Thyroid gland (tissue), 4 donors: Measurements from ENCODE around the gene METTL18. TPM values are rescaled to one million over a fixed set of nuclear protein-coding genes. Genes with fewer than 3 reads are reported as not detected.

Experiments used
- DNase-seq, 2 donors: peaks; one replicate each; pipeline ENCODE4 v3.0.0-alpha.2; 2019
- H3K27ac ChIP-seq, 3 donors: fragments of 200-600 bp; sonication (generic); 1 replicate in 2 of 3; 2 replicates in 1 of 3; pipeline ENCODE4 v1.5.1; 2016 to 2019; ENCODE audit warnings: mild to moderate bottlenecking in 1 of 3, moderate library complexity in 1 of 3
- H3K27me3 ChIP-seq: fragments of 200-600 bp; sonication (generic); one replicate; pipeline ENCODE4 v1.5.1; 2019
- H3K36me3 ChIP-seq, 2 donors: fragments of 200-600 bp; sonication (generic); one replicate each; pipeline ENCODE4 v1.5.1; 2016 to 2019
- H3K4me1 ChIP-seq, 2 donors: fragments of 200-600 bp; sonication (generic); one replicate each; pipeline ENCODE4 v1.5.1; 2017 to 2019
- H3K4me3 ChIP-seq, 3 donors: fragments of 200-600 bp; sonication (generic); replicated peaks in 1 of 3; 1 replicate in 2 of 3; 2 replicates in 1 of 3; pipeline ENCODE4 v1.5.1; 2016; ENCODE audit warnings: mild to moderate bottlenecking in 1 of 3
- H3K9me3 ChIP-seq: fragments of 200-600 bp; sonication (generic); one replicate; pipeline ENCODE4 v1.5.1; 2017
- POLR2A ChIP-seq, 2 donors: fragments of 450-650 bp; IDR thresholded peaks; one replicate each; pipeline ENCODE4 v1.6.1; 2017; ENCODE audit warnings: antibody characterized with exemption in 2 of 2, mild to moderate bottlenecking in 2 of 2, moderate library complexity in 1 of 2
- WGBS, 2 donors: methylation state at CpG; one replicate each; pipeline ENCODE4 v1.1.5; 2017; 5-methylcytosine and 5-hydroxymethylcytosine counted together
- intact Hi-C: fragments of 100-400 bp; cut with DNase I; formaldehyde crosslinking; loops from one replicate; pipeline ENCODE4 v1.15.1; 2023
- total RNA-seq, 4 donors: library from RNA; depleted of rRNA; stranded (reverse); fragments of >200 nt; gene quantifications; one replicate each; pipeline ENCODE4 v1.2.3, GENCODE V29; 2016
- TF ChIP-seq, protein P1 (sequence below), 6 experiments: fragments of 200-600 bp in 3 of 6; fragments of 450-650 bp in 3 of 6; sonication (generic) in 3 of 6; IDR thresholded peaks; one replicate each; pipeline ENCODE4 v1.5.1; 2016 to 2019; ENCODE audit warnings: antibody characterized with exemption in 6 of 6, mild to moderate bottlenecking in 2 of 6, inconsistent platforms in 1 of 6, moderate library complexity in 1 of 6

Gene METTL18
- 10 to 100 TPM in 3 of 4 donors, 1 to 10 TPM in 1; 9.6 to 13.6 (median 11.4) TPM for total RNA-seq

DNA sequence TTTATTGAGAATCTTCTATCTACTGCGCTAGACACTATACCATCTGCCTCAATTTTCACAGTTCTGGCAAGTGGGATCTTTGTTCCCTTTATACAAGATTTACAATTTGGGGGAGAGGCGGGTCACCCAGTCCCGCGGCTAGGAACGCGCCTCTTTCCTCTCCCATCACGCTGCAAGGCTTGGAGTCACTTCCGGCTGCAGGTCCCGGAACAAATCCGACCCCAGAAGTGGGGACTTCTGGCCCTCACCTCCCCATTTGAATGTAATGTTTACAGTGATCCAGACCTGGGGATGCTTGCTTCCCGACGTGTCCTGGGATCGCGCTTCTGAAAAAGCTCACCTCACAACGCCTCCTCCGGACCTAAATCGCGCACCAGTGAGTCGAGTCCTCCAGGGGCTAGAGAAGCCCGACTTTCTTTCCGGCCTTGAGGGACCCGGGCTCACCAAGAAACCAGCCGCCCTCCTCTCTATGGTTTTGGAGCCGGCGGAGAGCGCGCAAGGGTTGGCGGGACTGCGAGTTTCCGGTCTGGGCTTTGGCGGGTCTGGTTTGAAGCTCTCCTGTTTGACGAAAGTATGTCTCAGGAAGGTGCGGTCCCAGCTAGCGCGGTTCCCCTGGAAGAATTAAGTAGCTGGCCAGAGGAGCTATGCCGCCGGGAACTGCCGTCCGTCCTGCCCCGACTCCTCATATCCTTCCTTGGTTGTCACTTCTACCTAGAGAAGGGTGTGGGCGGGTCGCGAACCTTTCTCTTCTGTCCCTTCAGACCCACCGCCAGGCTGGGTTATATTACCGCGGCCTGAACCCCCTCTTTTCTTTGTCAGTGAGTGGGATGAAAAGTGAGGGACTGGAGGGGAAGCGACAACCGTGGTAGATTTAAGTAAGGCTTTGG is at the start of gene METTL18:
Gene METTL18 (minus strand): TSS at position 378 of the 887 bp plus-strand sequence. CDS start 1,212 bp downstream, outside the sequence.
- peak in 1 of 2 donors; percentile 57 for TF ChIP-seq POLR2A (IDR thresholded peaks at IDR 0.05)
- TF ChIP-seq, protein P1, sequence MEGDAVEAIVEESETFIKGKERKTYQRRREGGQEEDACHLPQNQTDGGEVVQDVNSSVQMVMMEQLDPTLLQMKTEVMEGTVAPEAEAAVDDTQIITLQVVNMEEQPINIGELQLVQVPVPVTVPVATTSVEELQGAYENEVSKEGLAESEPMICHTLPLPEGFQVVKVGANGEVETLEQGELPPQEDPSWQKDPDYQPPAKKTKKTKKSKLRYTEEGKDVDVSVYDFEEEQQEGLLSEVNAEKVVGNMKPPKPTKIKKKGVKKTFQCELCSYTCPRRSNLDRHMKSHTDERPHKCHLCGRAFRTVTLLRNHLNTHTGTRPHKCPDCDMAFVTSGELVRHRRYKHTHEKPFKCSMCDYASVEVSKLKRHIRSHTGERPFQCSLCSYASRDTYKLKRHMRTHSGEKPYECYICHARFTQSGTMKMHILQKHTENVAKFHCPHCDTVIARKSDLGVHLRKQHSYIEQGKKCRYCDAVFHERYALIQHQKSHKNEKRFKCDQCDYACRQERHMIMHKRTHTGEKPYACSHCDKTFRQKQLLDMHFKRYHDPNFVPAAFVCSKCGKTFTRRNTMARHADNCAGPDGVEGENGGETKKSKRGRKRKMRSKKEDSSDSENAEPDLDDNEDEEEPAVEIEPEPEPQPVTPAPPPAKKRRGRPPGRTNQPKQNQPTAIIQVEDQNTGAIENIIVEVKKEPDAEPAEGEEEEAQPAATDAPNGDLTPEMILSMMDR (IDR thresholded peaks at IDR 0.05), result peak in 1 of 6 experiments; percentile 2
- H3K27me3 ChIP-seq, result no peaks in the 10 kb centered on the region
- H3K4me3 ChIP-seq, result peak within 1 kb of the TSS; percentile 28 to 58 (median 29)
- H3K9me3 ChIP-seq, result no peaks in the 10 kb centered on the region
- 1 to 2% methylated on average over 29 to 41 of the region's 48 CpGs for WGBS, 2 donors
- DNase-seq, result peak; percentile 86 to 91
- peak within 1 kb of the TSS; percentile 75 to 93 (median 83) for H3K27ac ChIP-seq
- no peaks in the 10 kb centered on the region for H3K36me3 ChIP-seq
- peaks cover 10 to 17% of the 10 kb centered on the region in 2 donors for H3K4me1 ChIP-seq
- intact Hi-C loops, result no loop called here

DNA sequence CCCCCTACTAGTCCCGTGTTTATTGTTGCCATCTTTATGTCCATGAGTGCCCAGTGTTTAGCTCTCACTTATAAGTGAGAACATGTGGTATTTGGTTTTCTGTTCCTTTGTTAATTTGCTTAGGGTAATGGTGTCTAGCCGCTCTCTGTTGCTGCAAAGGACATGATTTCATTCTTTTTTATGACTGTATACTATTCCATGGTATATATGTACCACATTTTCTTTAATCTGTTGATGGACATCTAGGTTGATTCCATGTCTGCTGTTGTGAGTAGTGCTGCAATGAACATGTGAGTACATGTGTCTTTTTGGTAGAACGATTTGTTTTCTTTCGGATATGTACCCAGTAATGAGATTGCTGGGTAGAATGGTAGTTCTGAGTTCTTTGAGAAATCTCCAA is 44.2 kb upstream of the METTL18 start:
- Histone ChIP-seq H3K27me3 (no peaks in the 10 kb centered on the region), H3K36me3 (no peaks in the 10 kb centered on the region)
- 73 to 87% methylated on average over 4 of the region's 4 CpGs for WGBS, 2 donors

DNA sequence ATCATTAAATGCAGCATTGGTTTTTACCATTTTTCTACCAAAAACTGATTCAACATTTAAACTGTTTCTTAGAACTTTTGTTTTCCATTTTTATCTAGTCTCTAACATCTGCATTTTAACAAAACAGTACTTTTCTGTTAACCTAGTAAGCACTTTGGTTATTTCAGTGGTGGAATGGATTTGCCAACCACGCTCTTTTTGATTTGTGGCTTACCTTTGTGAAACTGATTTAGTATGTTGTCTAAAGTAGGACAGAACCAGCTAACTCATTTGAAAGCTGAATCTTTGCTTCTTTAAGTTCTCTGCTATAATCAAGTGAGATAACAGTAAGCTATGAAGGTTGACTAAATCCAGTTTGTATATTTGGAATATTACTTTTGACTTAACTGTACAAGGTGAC is 41.5 kb upstream of the METTL18 start:
- 94 to 95% methylated on average over 1 of the region's 1 CpG for whole genome bisulfite sequencing, 2 donors
- H3K4me1 ChIP-seq, result no peaks in the 10 kb centered on the region
- no peaks in the 10 kb centered on the region for H3K27me3 ChIP-seq
- no peak overlapping the region for H3K4me3 ChIP-seq
- intact Hi-C loops, result no loop called here
- no peaks in the 10 kb centered on the region for H3K9me3 ChIP-seq
- TF ChIP-seq, protein P1 (IDR thresholded peaks at IDR 0.05), result no peak
- TF ChIP-seq POLR2A (IDR thresholded peaks at IDR 0.05), result no peak
- H3K36me3 ChIP-seq, result no peaks in the 10 kb centered on the region
- no peak overlapping the region for H3K27ac ChIP-seq
- DNase-seq, result no peak

More for the DNA sequence above, 44.2 kb upstream of the METTL18 start:
- no peaks in the 10 kb centered on the region for H3K9me3 ChIP-seq
- no peaks in the 10 kb centered on the region for H3K4me1 ChIP-seq
- no peak overlapping the region for H3K4me3 ChIP-seq
- no peak overlapping the region for H3K27ac ChIP-seq
- intact Hi-C loops, result no loop called here
- TF ChIP-seq POLR2A (IDR thresholded peaks at IDR 0.05), result no peak
- TF ChIP-seq, protein P1 (IDR thresholded peaks at IDR 0.05), result no peak
- DNase-seq, result no peak

DNA sequence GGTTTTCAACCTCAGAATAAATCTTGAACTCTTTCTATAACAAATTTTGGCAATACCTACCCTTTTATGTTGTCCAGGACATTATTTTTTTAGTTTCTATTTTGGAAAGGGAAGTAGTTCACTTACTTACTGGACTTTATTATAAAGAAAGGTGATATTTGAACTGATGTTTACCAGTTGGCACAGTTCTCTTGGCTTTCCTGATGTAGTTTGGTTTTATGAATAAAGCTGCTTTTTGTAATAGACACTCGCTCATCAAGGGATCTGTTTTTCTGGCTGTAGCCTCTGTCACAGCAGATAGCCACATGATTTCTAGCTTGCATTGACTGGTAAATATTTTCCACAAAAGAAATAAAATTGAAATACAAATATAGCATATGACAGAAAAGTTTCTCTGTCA is 40.9 kb upstream of the METTL18 start:
- H3K4me3 ChIP-seq, result no peak overlapping the region
- no peak overlapping the region for H3K27ac ChIP-seq
- intact Hi-C loops, result no loop called here
- no peaks in the 10 kb centered on the region for H3K9me3 ChIP-seq
- H3K36me3 ChIP-seq, result no peaks in the 10 kb centered on the region
- WGBS, 2 donors, result 95 to 100% methylated on average over 1 of the region's 1 CpG
- H3K4me1 ChIP-seq, result no peaks in the 10 kb centered on the region
- H3K27me3 ChIP-seq, result no peaks in the 10 kb centered on the region
- no peak for DNase-seq
- TF ChIP-seq, protein P1 (IDR thresholded peaks at IDR 0.05), result no peak

DNA sequence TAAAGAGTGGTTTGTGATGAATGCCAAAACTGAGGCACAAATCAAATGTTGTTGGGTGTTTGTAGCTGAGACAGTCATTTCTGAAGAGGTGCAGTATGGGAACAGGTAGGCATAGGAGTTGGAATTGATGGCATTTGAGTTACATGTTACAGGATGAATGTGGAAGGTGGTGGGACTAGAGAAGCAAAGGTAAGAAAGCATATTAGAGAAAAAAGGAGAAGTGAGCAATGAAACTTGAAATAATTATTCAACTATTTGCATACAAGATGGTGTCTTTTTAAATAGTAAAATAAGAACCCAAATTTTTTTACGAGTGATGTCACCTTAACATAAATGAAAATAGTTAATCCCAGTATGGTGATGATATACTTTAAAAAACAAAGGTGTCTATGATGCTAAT is 40.2 kb upstream of the METTL18 start:
- DNase-seq, result no peak
- 91 to 99% methylated on average over 1 of the region's 1 CpG for WGBS, 2 donors
- intact Hi-C loops, result no loop called here
- Histone ChIP-seq H3K9me3 (no peaks in the 10 kb centered on the region), H3K4me3 (no peak overlapping the region), H3K4me1 (no peaks in the 10 kb centered on the region), H3K27ac (no peak overlapping the region), H3K36me3 (peaks cover 0 to 4% of the 10 kb centered on the region in 2 donors), H3K27me3 (no peaks in the 10 kb centered on the region)
- TF ChIP-seq, protein P1 (IDR thresholded peaks at IDR 0.05), result no peak
- no peak for TF ChIP-seq POLR2A (IDR thresholded peaks at IDR 0.05)
